Prostate gland (tissue), 2 donors: ENCODE data around the gene NXPE3.

Source experiments
- CTCF ChIP-seq, 4 experiments: fragments of 200-600 bp in 2 of 4; fragments of 450-650 bp in 2 of 4; sonication (generic) in 2 of 4; IDR thresholded peaks; 1 replicate in 3 of 4; 2 replicates in 1 of 4; pipeline ENCODE4 v1.5.1; 2016 to 2019; ENCODE audit warnings: antibody characterized with exemption in 4 of 4, mild to moderate bottlenecking in 2 of 4, moderate library complexity in 2 of 4
- POLR2A ChIP-seq: fragments of 450-650 bp; IDR thresholded peaks from one replicate; pipeline ENCODE4 v1.6.1; 2016; ENCODE audit warnings: antibody characterized with exemption, mild to moderate bottlenecking
- POLR2AphosphoS5 ChIP-seq: sonication (generic); formaldehyde crosslinking; IDR thresholded peaks from one replicate; pipeline ENCODE4 v1.6.1; 2017; ENCODE audit warnings: antibody characterized with exemption

DNA sequence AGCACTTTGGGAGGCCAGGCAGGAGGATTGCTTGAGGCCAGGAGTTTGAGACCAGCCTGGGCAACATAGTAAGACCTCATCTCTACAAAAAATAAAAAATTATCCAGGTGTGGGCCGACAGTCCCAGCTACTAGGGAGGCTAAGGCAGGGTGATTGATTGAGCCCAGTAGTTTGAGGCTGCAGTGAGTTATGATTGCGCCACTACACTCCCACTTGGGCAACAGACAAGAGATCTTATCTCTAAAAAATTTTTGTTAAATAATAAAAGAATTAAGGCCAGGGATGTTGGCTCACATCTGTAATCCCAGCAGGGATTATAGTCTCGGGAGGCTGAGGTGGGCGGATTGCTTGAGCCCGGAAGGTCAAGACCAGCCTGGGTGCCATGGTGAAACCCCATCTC lies 44.5 kb downstream of the NXPE3 start:
- TF ChIP-seq POLR2AphosphoS5 (no peak), CTCF (IDR thresholded peaks at IDR 0.05) (no peak), POLR2A (no peak)
